GM10266 (cell line): Measurements from ENCODE around the gene DNAJC5.

Experiments used
- DNase-seq: peaks from one replicate; pipeline ENCODE4 v3.0.0; 2012; ENCODE audit errors: extremely low spot score
- TF ChIP-seq, protein P1 (sequence below): IDR thresholded peaks from 2 replicates; pipeline ENCODE4 v1.5.1; 2012; ENCODE audit warnings: mild to moderate bottlenecking, low read depth; ENCODE audit not compliant: control insufficient read depth, insufficient read depth; ENCODE audit errors: missing control alignments

Gene DNAJC5

DNA sequence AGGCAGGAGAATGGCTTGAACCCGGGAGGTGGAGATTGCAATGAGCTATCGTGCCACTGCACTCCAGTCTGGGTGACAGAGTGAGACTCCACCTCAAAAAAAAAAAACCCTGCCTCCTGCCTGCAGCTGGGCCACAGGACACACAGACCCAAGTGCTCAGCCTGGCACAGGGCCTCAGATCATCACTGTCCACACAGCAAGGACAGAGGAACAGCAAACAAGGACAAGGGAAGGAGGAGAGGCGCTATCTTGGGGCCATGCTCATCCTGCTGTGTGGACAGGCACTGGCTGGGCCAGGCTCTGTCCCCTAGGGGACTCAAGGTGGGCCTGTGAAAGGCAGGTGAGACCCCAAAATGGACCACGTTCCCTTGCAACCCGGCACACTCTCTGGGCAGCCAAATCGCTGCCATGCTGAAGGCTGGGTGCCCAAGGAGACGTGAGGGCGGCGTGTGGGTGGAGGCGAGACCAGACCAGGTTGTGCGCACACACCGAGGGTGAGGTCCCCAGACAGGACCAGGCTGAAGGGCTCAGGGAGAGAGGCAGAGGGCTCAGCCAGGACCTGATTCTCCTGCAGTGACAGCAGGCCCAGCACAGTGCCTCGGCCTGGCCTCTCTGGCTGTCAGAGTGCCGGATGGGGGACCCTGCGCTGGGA lies 52.2 kb downstream of the DNAJC5 start:
- TF ChIP-seq, protein P1, sequence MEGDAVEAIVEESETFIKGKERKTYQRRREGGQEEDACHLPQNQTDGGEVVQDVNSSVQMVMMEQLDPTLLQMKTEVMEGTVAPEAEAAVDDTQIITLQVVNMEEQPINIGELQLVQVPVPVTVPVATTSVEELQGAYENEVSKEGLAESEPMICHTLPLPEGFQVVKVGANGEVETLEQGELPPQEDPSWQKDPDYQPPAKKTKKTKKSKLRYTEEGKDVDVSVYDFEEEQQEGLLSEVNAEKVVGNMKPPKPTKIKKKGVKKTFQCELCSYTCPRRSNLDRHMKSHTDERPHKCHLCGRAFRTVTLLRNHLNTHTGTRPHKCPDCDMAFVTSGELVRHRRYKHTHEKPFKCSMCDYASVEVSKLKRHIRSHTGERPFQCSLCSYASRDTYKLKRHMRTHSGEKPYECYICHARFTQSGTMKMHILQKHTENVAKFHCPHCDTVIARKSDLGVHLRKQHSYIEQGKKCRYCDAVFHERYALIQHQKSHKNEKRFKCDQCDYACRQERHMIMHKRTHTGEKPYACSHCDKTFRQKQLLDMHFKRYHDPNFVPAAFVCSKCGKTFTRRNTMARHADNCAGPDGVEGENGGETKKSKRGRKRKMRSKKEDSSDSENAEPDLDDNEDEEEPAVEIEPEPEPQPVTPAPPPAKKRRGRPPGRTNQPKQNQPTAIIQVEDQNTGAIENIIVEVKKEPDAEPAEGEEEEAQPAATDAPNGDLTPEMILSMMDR = no peak
- DNase-seq = no peak

DNA sequence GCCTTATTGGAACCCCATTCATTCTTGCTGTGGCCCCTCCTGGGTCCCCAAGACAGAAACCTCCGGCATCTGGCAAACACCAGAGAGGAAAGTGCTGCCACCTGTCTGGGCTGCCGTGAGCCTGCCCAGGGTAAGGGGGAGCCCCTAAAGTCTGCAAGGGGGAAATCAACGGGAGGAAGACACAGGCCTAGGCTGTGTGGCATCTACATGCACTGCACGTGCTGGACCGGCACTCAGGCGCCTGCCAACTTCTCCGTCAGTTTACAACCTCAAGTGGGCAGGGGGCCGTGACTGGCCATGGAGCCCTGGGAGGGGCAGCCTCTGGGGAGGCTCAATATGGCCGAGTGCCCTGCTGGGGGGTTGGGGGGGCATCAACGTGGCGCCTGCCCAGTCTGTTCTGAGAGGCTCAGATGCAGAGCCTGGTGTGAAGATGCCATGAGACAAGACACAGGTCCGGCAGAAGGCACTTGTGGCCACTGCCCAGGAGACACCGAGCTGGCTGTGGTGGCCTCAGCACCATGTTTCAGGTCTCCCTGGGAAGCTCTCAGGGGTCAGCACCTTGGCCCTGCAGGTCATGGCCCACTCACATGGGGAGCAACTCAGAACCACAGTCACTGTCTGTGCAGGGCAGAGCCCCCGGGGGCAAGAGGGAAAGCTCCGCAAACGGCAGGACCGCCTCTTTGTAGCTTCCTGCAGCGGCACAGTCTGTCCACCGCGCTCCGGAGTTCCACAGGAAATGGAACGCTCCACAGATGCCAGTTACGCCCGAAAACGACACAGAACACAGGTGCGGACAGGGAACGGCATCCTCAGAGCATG lies 52.9 kb downstream of the DNAJC5 start:
- no peak for DNase-seq
- TF ChIP-seq, protein P1 = peak; percentile 30

GRCh38 chr20:63950701-63951397 lies 55.9 kb downstream of the DNAJC5 start:
- DNase-seq = no peak
- TF ChIP-seq, protein P1 = no peak

GRCh38 chr20:63951398-63952209 lies 56.7 kb downstream of the DNAJC5 start:
- no peak for DNase-seq
- TF ChIP-seq, protein P1 = no peak

DNA sequence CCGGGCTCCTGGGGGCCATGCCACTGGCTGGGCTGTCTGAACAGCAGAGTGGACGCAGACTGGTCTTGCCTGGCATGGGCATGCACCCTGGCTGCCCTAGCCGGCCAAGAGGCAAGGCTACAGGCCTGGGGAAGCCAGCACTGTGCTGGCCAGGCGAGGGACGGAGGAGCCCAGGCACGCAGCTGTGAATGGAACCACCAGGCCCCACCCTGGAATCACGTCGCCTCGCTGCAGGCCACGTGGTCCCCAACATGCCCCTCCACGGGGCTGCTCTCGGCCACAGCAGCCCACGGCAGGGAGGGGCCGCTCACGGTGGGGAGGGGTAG lies 57.2 kb downstream of the DNAJC5 start:
- TF ChIP-seq, protein P1 = no peak
- DNase-seq = no peak

DNA sequence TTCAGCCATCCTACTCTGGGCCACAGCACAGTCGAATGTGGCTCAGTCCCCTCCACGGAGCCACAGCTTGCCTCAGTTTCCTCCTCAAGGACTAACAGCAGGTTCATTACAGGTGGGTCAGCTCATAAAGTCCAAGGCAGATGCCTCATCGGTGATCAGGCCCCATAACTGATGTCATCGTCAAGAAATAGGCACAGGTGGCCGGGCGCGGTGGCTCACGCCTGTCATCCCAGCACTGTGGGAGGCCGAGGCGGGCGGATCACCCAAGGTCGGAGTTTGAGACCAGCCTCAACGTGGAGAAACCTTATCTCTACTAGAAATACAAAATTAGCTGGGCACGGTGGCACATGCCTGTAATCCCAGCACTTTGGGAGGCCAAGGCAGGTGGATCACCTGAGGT lies 57.8 kb downstream of the DNAJC5 start:
- DNase-seq = no peak
- TF ChIP-seq, protein P1 = no peak
